HG03039 (cell line): ENCODE results near the gene ATP9B.
"Not testable (repeated sequence)": the region's sequence is repeated elsewhere in the genome, so short reads cannot be mapped to it uniquely, and the experiment has no call there.

Experiments used
- ATAC-seq: cut with Tn5 transposase; IDR thresholded peaks from one replicate; pipeline ENCODE4 v1.9.1; 2021; ENCODE audit warnings: mild to moderate bottlenecking, moderate library complexity; ENCODE audit not compliant: unreplicated experiment

Gene ATP9B

GRCh38 chr18:79354350-79354749, 285.2 kb downstream of the ATP9B start:
- no peak for ATAC-seq

GRCh38 chr18:79355433-79356335, 286.5 kb downstream of the ATP9B start:
- ATAC-seq = peak; percentile 34

- ATAC-seq = peak; percentile 89
Observed at GRCh38 chr18:79356435-79356834, 287.2 kb downstream of the ATP9B start.

- ATAC-seq = no peak
Observed at GRCh38 chr18:79360933-79361332, 291.7 kb downstream of the ATP9B start.

GRCh38 chr18:79361766-79362522, 292.8 kb downstream of the ATP9B start:
- ATAC-seq = no peak

- no peak for ATAC-seq
Observed at GRCh38 chr18:79365701-79366100, 296.5 kb downstream of the ATP9B start.

- no peak for ATAC-seq
Observed at GRCh38 chr18:79366177-79367094, 297.2 kb downstream of the ATP9B start.

GRCh38 chr18:79367480-79367879, 298.3 kb downstream of the ATP9B start:
- no peak for ATAC-seq

- no peak for ATAC-seq
Observed at GRCh38 chr18:79367989-79368388, 298.8 kb downstream of the ATP9B start.

- ATAC-seq = no peak
Observed at GRCh38 chr18:79368681-79369080, 299.5 kb downstream of the ATP9B start.

- no peak for ATAC-seq
Observed at GRCh38 chr18:79371561-79372121, 302.4 kb downstream of the ATP9B start.

GRCh38 chr18:79372461-79372860, 303.3 kb downstream of the ATP9B start:
- no peak for ATAC-seq

- ATAC-seq = no peak
Observed at GRCh38 chr18:79372991-79373390, 303.8 kb downstream of the ATP9B start.

GRCh38 chr18:79373736-79374135, 304.5 kb downstream of the ATP9B start:
- no peak for ATAC-seq

GRCh38 chr18:79374408-79375171, 305.4 kb downstream of the ATP9B start:
- ATAC-seq = peak; percentile 78

- no peak for ATAC-seq
Observed at GRCh38 chr18:79375441-79376154, 306.4 kb downstream of the ATP9B start.

- not testable (repeated sequence) for ATAC-seq
Observed at GRCh38 chr18:79376661-79377060, 307.5 kb downstream of the ATP9B start.

GRCh38 chr18:79377187-79377891, 308.1 kb downstream of the ATP9B start:
- ATAC-seq = no peak
